ENCODE results near the gene SNED1.

Gene SNED1

DNA sequence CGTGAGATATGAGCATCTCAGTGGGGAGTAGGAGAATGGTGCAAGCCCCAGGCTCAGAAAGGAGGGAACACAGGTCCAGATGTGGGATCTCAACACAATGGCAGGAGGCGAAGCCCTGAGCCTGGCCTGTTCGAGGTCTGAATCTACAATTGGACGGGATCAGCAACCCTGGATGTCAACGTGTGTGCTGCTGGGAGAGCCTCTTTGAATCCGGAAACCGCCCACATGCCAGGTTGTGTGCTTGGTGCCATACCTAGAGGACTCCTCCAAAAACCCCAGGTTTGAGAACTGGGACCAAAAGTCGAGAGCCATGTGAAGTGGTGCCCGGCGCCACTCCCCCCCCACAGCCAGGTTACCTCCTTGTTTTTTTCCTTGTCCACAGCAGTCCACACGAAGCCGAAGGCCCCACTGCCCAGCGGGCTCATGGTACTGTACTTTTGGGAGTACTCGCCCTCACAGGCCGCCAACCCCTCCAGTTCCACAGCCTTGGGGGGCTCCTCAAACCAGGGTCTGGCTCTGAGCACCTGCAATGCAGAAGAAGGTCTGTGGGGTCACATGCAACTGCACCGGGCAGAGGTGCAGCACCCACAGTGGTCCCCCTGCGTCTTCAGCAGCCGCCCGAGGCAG is 124.1 kb downstream of the SNED1 start:
- Histone ChIP-seq H3K36me3 (ENCODE audit: control insufficient read depth in 1 of 2, insufficient read depth in 2 of 2, low read length in 2 of 2) (no peaks in the 10 kb centered on the region), H3K4me3 (ENCODE audit: low read depth in 1 of 2, low read length in 2 of 2) (no peak overlapping the region), H3K4me1 (ENCODE audit: control insufficient read depth in 1 of 2, insufficient read depth in 2 of 2, low read length in 2 of 2) (no peaks in the 10 kb centered on the region), H3K27me3 (ENCODE audit: low read depth, low read length) (no peaks in the 10 kb centered on the region), H3K9me3 (ENCODE audit: control insufficient read depth in 1 of 2, low read length in 2 of 2) (no peaks in the 10 kb centered on the region), H3K27ac (ENCODE audit: low read length) (no peak overlapping the region)

DNA sequence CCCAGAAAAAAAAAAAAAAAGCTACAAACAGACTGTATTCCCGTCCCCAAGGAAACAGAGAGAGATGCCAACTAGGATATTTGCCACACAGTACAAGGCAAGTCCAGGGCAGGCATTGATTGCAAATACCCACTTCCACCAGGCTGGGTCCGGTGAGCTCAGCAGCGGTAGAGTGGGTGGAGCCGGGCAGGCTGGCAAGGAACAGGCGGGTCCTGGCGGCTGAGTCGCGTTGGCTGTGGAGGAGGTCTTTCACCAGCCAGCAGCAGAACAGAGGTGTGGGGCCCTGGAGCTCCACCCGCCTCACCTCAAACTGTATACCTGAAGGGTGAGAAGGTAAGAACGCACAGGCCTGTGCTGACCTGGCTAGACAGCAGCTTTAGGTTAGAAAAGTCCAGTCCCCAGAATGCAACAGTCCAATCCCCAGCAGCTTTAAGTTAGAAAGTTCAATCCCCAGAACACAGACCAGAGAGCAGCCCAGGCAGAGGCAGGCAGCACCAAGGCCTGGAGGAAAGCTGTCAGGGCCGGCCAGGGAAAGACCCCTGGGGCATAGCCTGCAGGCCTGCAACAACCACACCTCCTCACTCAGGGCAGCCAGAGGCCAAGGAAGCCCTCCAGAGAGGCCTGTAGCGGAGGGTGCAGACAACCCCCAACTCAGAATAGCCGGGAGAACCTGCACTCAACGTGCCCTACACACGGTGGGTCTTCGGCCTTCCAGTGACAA is 125.6 kb downstream of the SNED1 start:
- Histone ChIP-seq H3K27ac (ENCODE audit: low read length) (no peak overlapping the region), H3K4me3 (ENCODE audit: low read depth in 1 of 2, low read length in 2 of 2) (no peak overlapping the region), H3K4me1 (ENCODE audit: control insufficient read depth in 1 of 2, insufficient read depth in 2 of 2, low read length in 2 of 2) (no peaks in the 10 kb centered on the region), H3K27me3 (ENCODE audit: low read depth, low read length) (no peaks in the 10 kb centered on the region), H3K9me3 (ENCODE audit: control insufficient read depth in 1 of 2, low read length in 2 of 2) (no peaks in the 10 kb centered on the region), H3K36me3 (ENCODE audit: control insufficient read depth in 1 of 2, insufficient read depth in 2 of 2, low read length in 2 of 2) (no peaks in the 10 kb centered on the region)

DNA sequence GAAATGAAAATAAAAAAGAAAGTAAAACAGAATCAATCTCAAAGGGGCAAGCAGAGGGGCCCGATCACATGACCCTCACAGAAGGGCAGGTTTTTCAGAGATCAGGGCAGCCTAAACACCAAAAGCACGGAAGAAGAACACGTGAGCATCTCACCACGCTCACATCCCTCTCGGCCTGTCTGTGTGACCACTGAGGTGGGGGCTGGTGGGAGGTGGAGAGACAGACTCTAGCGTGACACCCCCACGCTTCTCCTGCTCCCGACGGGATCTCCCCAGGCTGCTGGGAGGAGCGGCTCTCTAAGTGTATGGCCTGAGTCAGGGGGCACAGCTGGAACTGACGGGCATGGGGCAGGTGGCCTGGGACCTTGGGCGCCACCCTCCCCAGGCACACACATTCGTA is 127.2 kb downstream of the SNED1 start:
- no peak overlapping the region for H3K27ac ChIP-seq (ENCODE audit: low read length)
- no peaks in the 10 kb centered on the region for H3K9me3 ChIP-seq (ENCODE audit: control insufficient read depth in 1 of 2, low read length in 2 of 2)
- H3K4me1 ChIP-seq (ENCODE audit: control insufficient read depth in 1 of 2, insufficient read depth in 2 of 2, low read length in 2 of 2): no peaks in the 10 kb centered on the region
- no peaks in the 10 kb centered on the region for H3K36me3 ChIP-seq (ENCODE audit: control insufficient read depth in 1 of 2, insufficient read depth in 2 of 2, low read length in 2 of 2)
- no peak overlapping the region for H3K4me3 ChIP-seq (ENCODE audit: low read depth in 1 of 2, low read length in 2 of 2)
- no peaks in the 10 kb centered on the region for H3K27me3 ChIP-seq (ENCODE audit: low read depth, low read length)

DNA sequence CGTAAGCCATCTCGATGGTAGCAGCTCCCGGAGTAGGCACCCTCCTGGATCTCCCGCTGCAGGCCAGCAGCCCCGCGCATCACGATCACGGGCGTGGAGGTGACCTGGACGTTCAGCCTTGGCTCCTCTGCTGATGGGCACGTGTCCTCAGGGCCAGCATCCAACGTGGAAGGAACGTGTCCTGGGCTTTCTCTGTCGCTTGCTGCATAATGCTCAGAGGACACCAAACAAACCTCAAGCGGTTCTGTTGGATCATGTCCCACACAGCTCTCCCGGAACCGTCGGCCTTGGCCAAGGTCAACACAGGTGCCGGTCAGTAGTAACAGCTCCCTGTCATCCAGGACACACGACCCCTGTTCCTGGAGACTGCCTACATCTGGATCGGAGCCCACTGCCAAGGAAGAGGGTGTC is 127.8 kb downstream of the SNED1 start:
- no peak overlapping the region for H3K4me3 ChIP-seq (ENCODE audit: low read depth in 1 of 2, low read length in 2 of 2)
- no peaks in the 10 kb centered on the region for H3K9me3 ChIP-seq (ENCODE audit: control insufficient read depth in 1 of 2, low read length in 2 of 2)
- H3K36me3 ChIP-seq (ENCODE audit: control insufficient read depth in 1 of 2, insufficient read depth in 2 of 2, low read length in 2 of 2): no peaks in the 10 kb centered on the region
- no peaks in the 10 kb centered on the region for H3K4me1 ChIP-seq (ENCODE audit: control insufficient read depth in 1 of 2, insufficient read depth in 2 of 2, low read length in 2 of 2)
- H3K27ac ChIP-seq (ENCODE audit: low read length): no peak overlapping the region
- H3K27me3 ChIP-seq (ENCODE audit: low read depth, low read length): no peaks in the 10 kb centered on the region

DNA sequence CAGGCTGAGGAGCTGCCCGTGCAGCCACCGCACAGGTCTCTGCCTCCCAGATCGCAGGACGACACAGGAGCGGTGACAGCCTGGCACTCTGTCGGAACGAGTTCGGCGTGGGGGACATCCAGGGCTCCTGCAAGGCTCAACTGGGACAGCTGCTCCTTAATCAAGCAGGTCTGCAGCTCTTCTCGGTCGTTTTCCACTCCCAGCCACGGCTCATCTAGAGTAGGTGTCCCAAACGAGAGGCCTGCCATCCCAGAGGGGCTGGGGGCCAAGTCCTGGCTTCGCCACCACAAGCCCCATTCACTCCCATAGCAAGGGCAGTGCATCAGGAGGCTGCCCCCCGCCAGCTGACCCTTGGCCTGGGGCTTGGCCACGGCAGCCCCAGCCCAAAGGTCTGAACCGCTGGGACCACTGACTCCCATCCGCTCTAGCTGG is 128.4 kb downstream of the SNED1 start:
- Histone ChIP-seq H3K4me1 (ENCODE audit: control insufficient read depth in 1 of 2, insufficient read depth in 2 of 2, low read length in 2 of 2) (no peaks in the 10 kb centered on the region), H3K27ac (ENCODE audit: low read length) (no peak overlapping the region), H3K36me3 (ENCODE audit: control insufficient read depth in 1 of 2, insufficient read depth in 2 of 2, low read length in 2 of 2) (no peaks in the 10 kb centered on the region), H3K9me3 (ENCODE audit: control insufficient read depth in 1 of 2, low read length in 2 of 2) (no peaks in the 10 kb centered on the region), H3K27me3 (ENCODE audit: low read depth, low read length) (no peaks in the 10 kb centered on the region), H3K4me3 (ENCODE audit: low read depth in 1 of 2, low read length in 2 of 2) (no peak overlapping the region)

DNA sequence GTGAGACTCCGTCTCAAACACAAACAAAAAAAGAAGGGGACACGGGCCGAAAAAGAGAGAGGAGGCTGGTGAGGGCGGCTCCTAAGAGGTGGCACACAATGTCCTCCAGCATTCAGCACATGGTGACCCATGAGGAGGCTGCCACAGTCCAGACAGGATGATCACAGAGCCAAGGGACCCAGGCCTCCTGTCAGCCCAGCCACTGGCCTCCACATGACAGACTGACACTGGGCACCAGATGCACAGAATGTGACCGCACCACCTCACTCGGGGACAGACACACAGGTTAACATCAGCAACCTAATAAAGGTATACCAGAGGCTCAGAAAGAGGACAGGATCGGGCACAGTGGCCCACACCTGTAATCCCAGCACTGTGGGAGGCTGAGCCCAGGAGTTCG is 129.8 kb downstream of the SNED1 start:
- Histone ChIP-seq H3K4me1 (ENCODE audit: control insufficient read depth in 1 of 2, insufficient read depth in 2 of 2, low read length in 2 of 2) (no peaks in the 10 kb centered on the region), H3K27ac (ENCODE audit: low read length) (no peak overlapping the region), H3K4me3 (ENCODE audit: low read depth in 1 of 2, low read length in 2 of 2) (no peak overlapping the region)

DNA sequence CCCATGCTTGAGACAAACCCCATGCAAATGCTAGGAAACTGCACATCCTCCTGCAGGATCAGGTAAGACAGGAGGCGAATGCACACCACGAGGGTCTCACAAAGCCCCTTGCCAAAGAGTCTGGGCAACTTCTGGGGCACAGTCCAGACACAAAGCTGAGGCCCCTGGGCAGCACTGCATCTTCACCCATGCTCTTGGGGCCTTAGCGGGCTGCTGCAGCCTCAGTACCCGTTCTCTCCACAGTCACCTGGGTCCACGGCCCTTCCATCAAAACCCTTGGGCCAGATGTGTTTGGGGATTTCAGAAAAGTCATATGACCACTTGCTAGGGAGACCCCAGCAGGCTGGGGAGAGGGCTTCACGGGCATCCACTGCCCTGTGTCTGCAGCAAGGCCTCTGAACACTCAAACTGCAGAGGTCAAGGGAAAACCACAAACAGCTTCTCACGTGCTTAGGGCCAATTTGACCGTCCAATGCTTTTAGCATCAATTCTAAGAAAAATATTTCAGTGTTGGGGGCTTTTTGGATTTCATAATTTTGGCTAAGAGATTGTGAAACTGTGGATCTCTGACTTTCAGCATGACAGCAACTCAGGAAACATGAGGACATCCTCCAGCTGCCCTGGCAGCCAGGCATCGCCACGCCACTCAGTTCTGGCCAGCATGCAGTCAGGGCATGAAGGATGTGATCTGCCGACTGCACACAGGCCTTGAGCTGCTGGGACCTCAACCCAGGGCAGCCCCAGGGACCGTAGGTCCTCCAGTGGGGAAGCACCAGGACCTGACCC is 130.9 kb downstream of the SNED1 start:
- Histone ChIP-seq H3K27ac (ENCODE audit: low read length) (no peak overlapping the region), H3K4me1 (ENCODE audit: control insufficient read depth in 1 of 2, insufficient read depth in 2 of 2, low read length in 2 of 2) (no peaks in the 10 kb centered on the region), H3K4me3 (ENCODE audit: low read depth in 1 of 2, low read length in 2 of 2) (no peak overlapping the region), H3K9me3 (ENCODE audit: control insufficient read depth in 1 of 2, low read length in 2 of 2) (no peaks in the 10 kb centered on the region), H3K27me3 (ENCODE audit: low read depth, low read length) (no peaks in the 10 kb centered on the region), H3K36me3 (ENCODE audit: control insufficient read depth in 1 of 2, insufficient read depth in 2 of 2, low read length in 2 of 2) (no peaks in the 10 kb centered on the region)

More for the DNA sequence above, 129.8 kb downstream of the SNED1 start:
- H3K36me3 ChIP-seq (ENCODE audit: control insufficient read depth in 1 of 2, insufficient read depth in 2 of 2, low read length in 2 of 2): no peaks in the 10 kb centered on the region
- no peaks in the 10 kb centered on the region for H3K27me3 ChIP-seq (ENCODE audit: low read depth, low read length)
- H3K9me3 ChIP-seq (ENCODE audit: control insufficient read depth in 1 of 2, low read length in 2 of 2): no peaks in the 10 kb centered on the region

DNA sequence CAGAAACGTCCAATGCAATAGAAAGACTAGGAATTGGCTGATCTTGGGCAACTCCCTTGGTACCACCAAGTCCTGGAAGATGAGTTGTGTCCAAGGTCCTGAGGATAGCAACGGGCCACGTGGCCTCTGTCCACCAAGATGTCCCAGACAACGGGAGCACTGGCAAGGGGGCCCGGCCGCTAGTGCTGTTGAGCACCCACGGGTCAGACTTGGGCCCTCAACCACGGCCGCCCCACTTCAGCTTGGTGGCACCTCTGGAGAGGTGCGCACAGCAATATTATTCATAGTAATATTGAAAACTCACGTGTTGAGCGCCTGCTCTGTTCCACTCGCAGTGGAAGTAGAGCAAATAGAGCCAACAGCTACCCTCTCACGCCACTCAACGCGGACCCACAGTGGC is 131.9 kb downstream of the SNED1 start:
- no peaks in the 10 kb centered on the region for H3K36me3 ChIP-seq (ENCODE audit: control insufficient read depth in 1 of 2, insufficient read depth in 2 of 2, low read length in 2 of 2)
- H3K27me3 ChIP-seq (ENCODE audit: low read depth, low read length): no peaks in the 10 kb centered on the region
- no peaks in the 10 kb centered on the region for H3K4me1 ChIP-seq (ENCODE audit: control insufficient read depth in 1 of 2, insufficient read depth in 2 of 2, low read length in 2 of 2)
- no peaks in the 10 kb centered on the region for H3K9me3 ChIP-seq (ENCODE audit: control insufficient read depth in 1 of 2, low read length in 2 of 2)
- H3K27ac ChIP-seq (ENCODE audit: low read length): no peak overlapping the region
- H3K4me3 ChIP-seq (ENCODE audit: low read depth in 1 of 2, low read length in 2 of 2): no peak overlapping the region

DNA sequence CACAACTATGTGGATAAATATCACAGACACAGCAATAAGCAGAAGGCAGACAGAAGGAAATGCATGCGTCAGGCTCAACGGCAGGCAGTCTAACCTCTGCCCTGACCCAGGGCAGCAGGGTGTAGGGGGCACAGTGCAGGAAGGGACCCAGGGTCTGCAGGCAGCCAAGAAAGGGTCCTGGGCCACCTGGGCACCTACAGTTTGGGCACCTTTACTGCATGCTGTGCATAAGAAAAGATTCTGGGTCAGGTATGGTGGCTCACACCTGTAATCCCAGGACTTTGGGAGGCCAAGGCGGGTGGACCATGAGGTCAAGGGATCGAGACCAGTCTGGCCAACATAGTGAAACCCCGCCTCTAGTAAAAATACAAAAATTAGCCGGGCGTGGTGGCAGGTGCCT is 133.1 kb downstream of the SNED1 start:
- Histone ChIP-seq H3K27me3 (ENCODE audit: low read depth, low read length) (no peaks in the 10 kb centered on the region), H3K27ac (ENCODE audit: low read length) (no peak overlapping the region), H3K9me3 (ENCODE audit: control insufficient read depth in 1 of 2, low read length in 2 of 2) (no peaks in the 10 kb centered on the region), H3K36me3 (ENCODE audit: control insufficient read depth in 1 of 2, insufficient read depth in 2 of 2, low read length in 2 of 2) (no peaks in the 10 kb centered on the region), H3K4me3 (ENCODE audit: low read depth in 1 of 2, low read length in 2 of 2) (no peak overlapping the region), H3K4me1 (ENCODE audit: control insufficient read depth in 1 of 2, insufficient read depth in 2 of 2, low read length in 2 of 2) (no peaks in the 10 kb centered on the region)

DNA sequence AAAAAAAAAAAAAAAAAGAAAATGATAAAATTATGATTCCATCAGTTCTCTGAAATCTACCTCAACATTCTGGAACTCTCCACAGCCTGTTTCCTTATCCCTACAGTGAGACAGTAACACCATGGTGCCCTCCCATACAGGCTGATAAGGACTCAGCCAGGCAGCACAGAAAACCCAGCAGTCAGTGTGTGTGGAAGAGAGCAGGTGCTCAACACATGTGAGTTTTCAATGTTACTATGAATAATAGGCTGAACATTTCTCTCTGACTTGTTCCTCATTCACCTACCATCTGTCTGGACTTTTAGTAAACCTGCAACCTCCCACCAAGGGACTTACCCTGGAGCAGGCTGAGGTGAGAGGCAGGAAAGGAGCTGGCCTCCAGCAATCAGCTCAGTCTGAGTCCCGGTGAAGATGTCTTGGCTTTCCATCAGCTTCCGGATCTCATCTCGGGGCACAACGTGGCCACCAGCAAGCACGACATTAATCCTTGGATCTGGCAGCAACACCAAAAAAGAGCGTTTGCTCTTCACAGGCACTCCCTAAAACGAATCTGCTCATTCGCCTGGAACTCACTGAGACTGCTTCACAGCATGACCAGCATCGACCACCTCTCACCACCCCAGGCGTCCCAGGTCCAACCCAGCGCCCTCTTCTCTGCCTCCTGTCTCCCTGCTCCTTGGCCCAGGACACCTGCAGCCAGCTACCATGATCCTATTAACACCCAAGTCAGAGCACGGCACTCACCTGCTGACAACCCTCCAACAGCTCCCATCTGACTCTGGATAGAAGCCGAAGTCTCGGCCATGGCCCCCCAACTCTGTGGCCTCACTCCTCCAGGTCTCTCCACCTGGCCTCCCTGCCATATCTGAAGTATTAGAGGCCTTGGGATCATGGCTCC is 134.4 kb downstream of the SNED1 start:
- no peak overlapping the region for H3K27ac ChIP-seq (ENCODE audit: low read length)
- no peaks in the 10 kb centered on the region for H3K9me3 ChIP-seq (ENCODE audit: control insufficient read depth in 1 of 2, low read length in 2 of 2)
- peaks cover 0 to 2% of the 10 kb centered on the region in 2 donors for H3K36me3 ChIP-seq (ENCODE audit: control insufficient read depth in 1 of 2, insufficient read depth in 2 of 2, low read length in 2 of 2)
- no peaks in the 10 kb centered on the region for H3K27me3 ChIP-seq (ENCODE audit: low read depth, low read length)
- H3K4me3 ChIP-seq (ENCODE audit: low read depth in 1 of 2, low read length in 2 of 2): no peak overlapping the region
- no peaks in the 10 kb centered on the region for H3K4me1 ChIP-seq (ENCODE audit: control insufficient read depth in 1 of 2, insufficient read depth in 2 of 2, low read length in 2 of 2)

DNA sequence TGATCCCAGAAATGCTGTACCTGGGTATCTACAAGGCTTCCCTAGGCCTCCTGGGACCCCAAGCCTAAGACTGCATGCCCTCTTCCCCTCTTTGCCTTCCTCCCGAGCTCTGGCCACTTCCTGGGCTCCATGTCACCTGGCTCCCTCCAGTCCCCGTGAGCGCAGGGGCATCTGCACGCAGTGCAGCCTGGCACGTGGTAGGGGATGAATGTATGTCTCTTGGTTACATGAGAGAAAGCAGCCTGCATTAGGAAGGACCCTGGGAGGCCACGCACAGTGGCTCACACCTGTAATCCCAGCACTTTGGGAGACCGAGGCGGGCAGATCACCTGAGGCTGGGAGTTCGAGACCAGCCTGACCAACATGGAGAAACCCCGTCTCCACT is 135.0 kb downstream of the SNED1 start:
- H3K9me3 ChIP-seq (ENCODE audit: control insufficient read depth in 1 of 2, low read length in 2 of 2): no peaks in the 10 kb centered on the region
- H3K36me3 ChIP-seq (ENCODE audit: control insufficient read depth in 1 of 2, insufficient read depth in 2 of 2, low read length in 2 of 2): peaks cover 0 to 9% of the 10 kb centered on the region in 2 donors
- H3K27ac ChIP-seq (ENCODE audit: low read length): no peak overlapping the region
- H3K4me1 ChIP-seq (ENCODE audit: control insufficient read depth in 1 of 2, insufficient read depth in 2 of 2, low read length in 2 of 2): no peaks in the 10 kb centered on the region
- no peak overlapping the region for H3K4me3 ChIP-seq (ENCODE audit: low read depth in 1 of 2, low read length in 2 of 2)
- H3K27me3 ChIP-seq (ENCODE audit: low read depth, low read length): no peaks in the 10 kb centered on the region

Data from muscle layer of duodenum (tissue), 2 donors.